SH-SY5Y (cell line): ENCODE measurements around the gene ID2.

Source experiments
- GATA2 ChIP-seq: IDR thresholded peaks from 2 replicates; pipeline ENCODE4 v1.6.1; 2011; ENCODE audit warnings: mild to moderate bottlenecking, low read depth, low read length
- GATA3 ChIP-seq: IDR thresholded peaks from 2 replicates; pipeline ENCODE4 v1.6.1; 2011; ENCODE audit warnings: low read depth, mild to moderate bottlenecking, low read length, moderate library complexity

DNA sequence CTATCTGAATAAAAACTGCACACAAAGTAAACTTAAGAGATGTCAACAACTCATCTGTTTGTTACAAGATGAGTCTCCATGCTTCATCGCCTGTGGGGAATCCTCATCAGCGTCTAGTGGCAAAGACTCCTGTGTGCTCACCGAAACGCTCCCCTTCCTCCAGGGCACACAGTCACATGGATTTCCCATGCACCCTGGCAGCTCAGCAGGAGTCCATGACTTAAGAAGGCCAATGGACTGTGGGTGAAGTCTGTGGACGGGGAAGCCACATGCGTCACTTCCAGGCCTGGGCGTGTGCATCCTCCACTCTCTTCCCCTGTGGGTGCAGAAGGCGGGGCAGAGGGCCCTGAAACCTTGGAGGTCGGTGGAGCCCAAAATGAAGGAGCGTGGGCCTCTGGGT lies 41.1 kb downstream of the ID2 start:
- TF ChIP-seq GATA2 (no peak), GATA3 (no peak)
